HepG2 (cell line): Measurements from ENCODE around the gene KRI1.

Source experiments
- ARNTL ChIP-seq: sonication (generic); formaldehyde crosslinking; IDR thresholded peaks from 2 replicates; pipeline ENCODE4 v1.4.0; 2020; ENCODE audit warnings: mild to moderate bottlenecking, missing genetic modification reagents
- EZH2 ChIP-seq: conservative IDR thresholded peaks from 2 replicates; pipeline ENCODE4 v1.6.1; 2012; ENCODE audit warnings: mild to moderate bottlenecking, low read depth, low read length, moderate library complexity
- FOXM1 ChIP-seq: sonication (generic); formaldehyde crosslinking; IDR thresholded peaks from 2 replicates; pipeline ENCODE4 v1.5.0; 2020; ENCODE audit warnings: missing genetic modification reagents
- HIVEP1 ChIP-seq: sonication (generic); formaldehyde crosslinking; IDR thresholded peaks from 2 replicates; pipeline ENCODE4 v1.4.0; 2020; ENCODE audit warnings: mild to moderate bottlenecking, missing genetic modification reagents
- MBD4 ChIP-seq: IDR thresholded peaks from 2 replicates; pipeline ENCODE4 v1.6.1; 2012; ENCODE audit warnings: low read length, inconsistent platforms, borderline replicate concordance
- NR3C1 ChIP-seq: sonication (generic); formaldehyde crosslinking; IDR thresholded peaks from 2 replicates; pipeline ENCODE4 v1.4.0; 2020; ENCODE audit warnings: missing genetic modification reagents
- RXRA ChIP-seq: sonication (generic); formaldehyde crosslinking; IDR thresholded peaks from 2 replicates; pipeline ENCODE4 v1.5.1; 2020; ENCODE audit warnings: missing genetic modification reagents
- ZNF543 ChIP-seq: sonication (generic); formaldehyde crosslinking; IDR thresholded peaks from 2 replicates; pipeline ENCODE4 v1.4.0; 2020; ENCODE audit warnings: mild to moderate bottlenecking, missing genetic modification reagents
- ZNF589 ChIP-seq: sonication (generic); formaldehyde crosslinking; conservative IDR thresholded peaks from 2 replicates; pipeline ENCODE4 v1.8.0; 2022; ENCODE audit warnings: mild to moderate bottlenecking, moderate library complexity, missing genetic modification reagents
- TF ChIP-seq, protein P1 (sequence below): sonication (generic); formaldehyde crosslinking; IDR thresholded peaks from 2 replicates; pipeline ENCODE4 v1.9.0; 2022; ENCODE audit warnings: missing genetic modification reagents, mild to moderate bottlenecking, borderline replicate concordance
- TF ChIP-seq, protein P2 (sequence below): sonication (generic); formaldehyde crosslinking; IDR thresholded peaks from 2 replicates; pipeline ENCODE4 v1.5.0; 2020; ENCODE audit warnings: mild to moderate bottlenecking, missing genetic modification reagents, moderate library complexity
- TF ChIP-seq, protein P3 (sequence below): sonication (generic); formaldehyde crosslinking; IDR thresholded peaks from 2 replicates; pipeline ENCODE4 v1.4.0; 2020; ENCODE audit warnings: missing genetic modification reagents, mild to moderate bottlenecking, borderline replicate concordance
- TF ChIP-seq, protein P4 (sequence below): sonication (generic); formaldehyde crosslinking; IDR thresholded peaks from 2 replicates; pipeline ENCODE4 v1.9.0; 2021; ENCODE audit warnings: missing genetic modification reagents, borderline replicate concordance

DNA sequence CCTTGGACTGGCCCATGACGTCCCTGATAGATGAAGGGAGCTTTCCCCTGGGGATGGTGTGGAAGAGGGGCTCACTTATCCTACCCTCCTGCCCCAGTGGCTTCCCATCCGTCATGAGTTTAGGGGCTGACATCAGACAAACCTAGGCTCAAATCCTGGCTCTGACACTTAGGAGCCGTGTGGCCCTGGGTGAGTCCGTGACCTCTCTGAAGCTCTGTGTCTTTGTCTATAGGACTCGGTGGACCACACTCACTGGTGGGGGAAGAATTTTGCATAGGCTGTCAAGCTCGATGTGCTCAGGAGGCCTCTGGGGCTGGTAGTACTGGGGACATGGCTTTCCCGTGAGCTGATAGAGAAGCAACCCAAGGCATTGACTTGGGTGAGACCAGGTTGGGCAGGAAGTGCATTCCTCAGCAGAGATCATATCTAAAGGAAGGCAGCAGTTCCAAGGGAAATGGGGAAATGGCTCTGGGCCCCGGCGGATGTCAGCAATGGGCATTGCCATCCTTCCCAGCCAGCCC is 38.7 kb upstream of the KRI1 start:
- TF ChIP-seq HIVEP1 (no peak), NR3C1 (no peak), EZH2 (no peak), ZNF589 (CRISPR knock-in tag) (no peak), ZNF543 (CRISPR knock-in tag) (no peak), RXRA (CRISPR knock-in tag) (no peak), ARNTL (CRISPR knock-in tag) (no peak), MBD4 (no peak), FOXM1 (CRISPR knock-in tag) (no peak)
- TF ChIP-seq, protein P1, sequence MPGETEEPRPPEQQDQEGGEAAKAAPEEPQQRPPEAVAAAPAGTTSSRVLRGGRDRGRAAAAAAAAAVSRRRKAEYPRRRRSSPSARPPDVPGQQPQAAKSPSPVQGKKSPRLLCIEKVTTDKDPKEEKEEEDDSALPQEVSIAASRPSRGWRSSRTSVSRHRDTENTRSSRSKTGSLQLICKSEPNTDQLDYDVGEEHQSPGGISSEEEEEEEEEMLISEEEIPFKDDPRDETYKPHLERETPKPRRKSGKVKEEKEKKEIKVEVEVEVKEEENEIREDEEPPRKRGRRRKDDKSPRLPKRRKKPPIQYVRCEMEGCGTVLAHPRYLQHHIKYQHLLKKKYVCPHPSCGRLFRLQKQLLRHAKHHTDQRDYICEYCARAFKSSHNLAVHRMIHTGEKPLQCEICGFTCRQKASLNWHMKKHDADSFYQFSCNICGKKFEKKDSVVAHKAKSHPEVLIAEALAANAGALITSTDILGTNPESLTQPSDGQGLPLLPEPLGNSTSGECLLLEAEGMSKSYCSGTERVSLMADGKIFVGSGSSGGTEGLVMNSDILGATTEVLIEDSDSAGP (CRISPR knock-in tag) = no peak
- TF ChIP-seq, protein P2, sequence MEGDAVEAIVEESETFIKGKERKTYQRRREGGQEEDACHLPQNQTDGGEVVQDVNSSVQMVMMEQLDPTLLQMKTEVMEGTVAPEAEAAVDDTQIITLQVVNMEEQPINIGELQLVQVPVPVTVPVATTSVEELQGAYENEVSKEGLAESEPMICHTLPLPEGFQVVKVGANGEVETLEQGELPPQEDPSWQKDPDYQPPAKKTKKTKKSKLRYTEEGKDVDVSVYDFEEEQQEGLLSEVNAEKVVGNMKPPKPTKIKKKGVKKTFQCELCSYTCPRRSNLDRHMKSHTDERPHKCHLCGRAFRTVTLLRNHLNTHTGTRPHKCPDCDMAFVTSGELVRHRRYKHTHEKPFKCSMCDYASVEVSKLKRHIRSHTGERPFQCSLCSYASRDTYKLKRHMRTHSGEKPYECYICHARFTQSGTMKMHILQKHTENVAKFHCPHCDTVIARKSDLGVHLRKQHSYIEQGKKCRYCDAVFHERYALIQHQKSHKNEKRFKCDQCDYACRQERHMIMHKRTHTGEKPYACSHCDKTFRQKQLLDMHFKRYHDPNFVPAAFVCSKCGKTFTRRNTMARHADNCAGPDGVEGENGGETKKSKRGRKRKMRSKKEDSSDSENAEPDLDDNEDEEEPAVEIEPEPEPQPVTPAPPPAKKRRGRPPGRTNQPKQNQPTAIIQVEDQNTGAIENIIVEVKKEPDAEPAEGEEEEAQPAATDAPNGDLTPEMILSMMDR = no peak
- TF ChIP-seq, protein P3, sequence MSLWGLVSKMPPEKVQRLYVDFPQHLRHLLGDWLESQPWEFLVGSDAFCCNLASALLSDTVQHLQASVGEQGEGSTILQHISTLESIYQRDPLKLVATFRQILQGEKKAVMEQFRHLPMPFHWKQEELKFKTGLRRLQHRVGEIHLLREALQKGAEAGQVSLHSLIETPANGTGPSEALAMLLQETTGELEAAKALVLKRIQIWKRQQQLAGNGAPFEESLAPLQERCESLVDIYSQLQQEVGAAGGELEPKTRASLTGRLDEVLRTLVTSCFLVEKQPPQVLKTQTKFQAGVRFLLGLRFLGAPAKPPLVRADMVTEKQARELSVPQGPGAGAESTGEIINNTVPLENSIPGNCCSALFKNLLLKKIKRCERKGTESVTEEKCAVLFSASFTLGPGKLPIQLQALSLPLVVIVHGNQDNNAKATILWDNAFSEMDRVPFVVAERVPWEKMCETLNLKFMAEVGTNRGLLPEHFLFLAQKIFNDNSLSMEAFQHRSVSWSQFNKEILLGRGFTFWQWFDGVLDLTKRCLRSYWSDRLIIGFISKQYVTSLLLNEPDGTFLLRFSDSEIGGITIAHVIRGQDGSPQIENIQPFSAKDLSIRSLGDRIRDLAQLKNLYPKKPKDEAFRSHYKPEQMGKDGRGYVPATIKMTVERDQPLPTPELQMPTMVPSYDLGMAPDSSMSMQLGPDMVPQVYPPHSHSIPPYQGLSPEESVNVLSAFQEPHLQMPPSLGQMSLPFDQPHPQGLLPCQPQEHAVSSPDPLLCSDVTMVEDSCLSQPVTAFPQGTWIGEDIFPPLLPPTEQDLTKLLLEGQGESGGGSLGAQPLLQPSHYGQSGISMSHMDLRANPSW (CRISPR knock-in tag) = no peak
- TF ChIP-seq, protein P4, sequence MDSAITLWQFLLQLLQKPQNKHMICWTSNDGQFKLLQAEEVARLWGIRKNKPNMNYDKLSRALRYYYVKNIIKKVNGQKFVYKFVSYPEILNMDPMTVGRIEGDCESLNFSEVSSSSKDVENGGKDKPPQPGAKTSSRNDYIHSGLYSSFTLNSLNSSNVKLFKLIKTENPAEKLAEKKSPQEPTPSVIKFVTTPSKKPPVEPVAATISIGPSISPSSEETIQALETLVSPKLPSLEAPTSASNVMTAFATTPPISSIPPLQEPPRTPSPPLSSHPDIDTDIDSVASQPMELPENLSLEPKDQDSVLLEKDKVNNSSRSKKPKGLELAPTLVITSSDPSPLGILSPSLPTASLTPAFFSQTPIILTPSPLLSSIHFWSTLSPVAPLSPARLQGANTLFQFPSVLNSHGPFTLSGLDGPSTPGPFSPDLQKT = no peak
